ENCODE measurements around the gene CPNE1.
"Not testable (repeated sequence)": the region's sequence is repeated elsewhere in the genome, so short reads cannot be mapped to it uniquely, and the experiment has no call there.

The CPNE1 gene

GRCh38 chr20:35698298-35699126, 33.8 kb upstream of the CPNE1 start:
- no peak for DNase-seq (ENCODE audit: low read depth)

DNA sequence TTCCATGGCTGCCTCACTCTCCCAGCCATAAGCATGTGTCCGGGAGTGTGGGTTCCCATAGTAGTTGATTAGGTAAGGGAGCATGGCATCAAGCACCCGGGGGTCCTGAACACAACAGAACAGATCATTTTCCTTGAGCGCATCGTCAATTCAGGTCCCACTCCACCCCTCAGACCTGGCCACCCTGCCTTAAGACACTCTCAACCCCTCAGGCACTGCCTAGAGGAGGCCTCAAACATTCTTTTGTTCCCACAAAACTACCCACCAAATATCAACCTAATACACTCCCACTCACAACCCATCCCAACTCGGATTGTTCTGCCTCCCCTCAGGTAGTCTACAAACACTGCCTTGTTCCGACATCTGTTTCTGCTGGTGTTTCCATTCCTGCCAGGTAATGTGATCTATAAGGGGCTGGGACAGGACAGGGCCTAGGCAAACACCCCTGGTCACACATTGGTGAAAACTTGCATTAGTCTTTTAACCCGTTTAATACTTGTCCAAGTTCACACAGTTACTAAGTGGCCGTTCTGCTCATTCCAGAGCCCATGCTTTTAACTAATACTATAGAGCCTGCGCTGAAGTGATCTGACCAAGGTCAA, 33.1 kb upstream of the CPNE1 start:
- DNase-seq (ENCODE audit: low read depth), result no peak

DNA sequence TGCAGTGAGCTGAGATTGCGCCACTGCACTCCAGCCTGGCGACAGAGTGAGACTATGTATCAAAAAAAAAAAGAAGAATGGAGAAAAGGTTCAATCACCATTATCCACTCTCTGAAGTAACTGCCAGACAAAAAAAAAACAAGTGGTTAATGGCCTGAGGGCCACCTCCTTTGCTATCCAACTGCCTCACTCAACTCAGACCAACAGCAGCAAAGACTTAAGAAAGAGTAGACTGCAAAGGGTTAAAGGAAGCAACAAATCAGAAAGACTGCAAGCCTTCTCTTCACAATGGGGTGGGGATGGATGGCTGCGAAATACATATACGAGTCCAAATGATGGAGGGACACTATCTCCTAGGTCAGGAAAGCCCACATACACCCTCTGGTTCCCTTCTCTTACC, 31.3 kb upstream of the CPNE1 start:
- DNase-seq (ENCODE audit: low read depth), result no peak

- no peak for DNase-seq (ENCODE audit: low read depth)
Observed at GRCh38 chr20:35695245-35695749, 30.6 kb upstream of the CPNE1 start.

GRCh38 chr20:35690265-35690664, 25.6 kb upstream of the CPNE1 start:
- no peak for DNase-seq (ENCODE audit: low read depth)

DNA sequence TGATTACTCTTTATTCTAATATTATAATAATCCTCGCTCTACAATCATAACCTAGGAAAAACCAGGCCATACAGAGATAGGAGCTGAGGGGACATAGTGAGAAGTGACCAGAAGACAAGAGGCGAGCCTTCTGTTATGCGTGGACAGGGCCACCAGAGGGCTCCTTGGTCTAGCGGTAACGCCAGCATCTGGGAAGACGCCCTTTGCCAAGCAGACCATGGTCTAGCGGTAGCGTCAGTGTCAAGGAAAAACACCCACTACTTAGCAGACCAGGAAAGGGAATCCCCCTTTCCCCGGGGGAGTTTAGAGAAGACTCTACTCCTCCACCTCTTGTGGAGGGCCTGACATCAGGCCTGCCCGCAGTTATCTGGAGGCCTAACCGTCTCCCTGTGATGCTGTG, 22.2 kb upstream of the CPNE1 start:
- not testable (repeated sequence) for DNase-seq (ENCODE audit: low read depth)

DNA sequence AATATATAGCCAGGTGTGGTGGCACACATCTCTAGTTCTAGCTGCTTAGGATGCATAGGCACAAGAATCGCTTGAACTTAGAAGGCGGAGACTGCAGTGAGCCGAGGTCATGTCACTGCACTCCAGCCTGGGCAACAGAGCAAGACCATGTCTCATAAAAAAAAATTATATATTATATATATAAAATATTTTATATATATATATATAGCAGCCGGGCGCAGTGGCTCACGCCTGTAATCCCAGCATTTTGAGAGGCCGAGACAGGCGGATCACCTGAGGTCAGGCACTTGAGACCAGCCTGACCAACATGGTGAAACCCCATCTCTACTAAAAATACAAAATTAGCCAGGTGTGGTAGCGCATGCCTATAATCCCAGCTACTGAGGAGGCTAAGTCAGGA, 20.7 kb upstream of the CPNE1 start:
- not testable (repeated sequence) for DNase-seq (ENCODE audit: low read depth)

DNA sequence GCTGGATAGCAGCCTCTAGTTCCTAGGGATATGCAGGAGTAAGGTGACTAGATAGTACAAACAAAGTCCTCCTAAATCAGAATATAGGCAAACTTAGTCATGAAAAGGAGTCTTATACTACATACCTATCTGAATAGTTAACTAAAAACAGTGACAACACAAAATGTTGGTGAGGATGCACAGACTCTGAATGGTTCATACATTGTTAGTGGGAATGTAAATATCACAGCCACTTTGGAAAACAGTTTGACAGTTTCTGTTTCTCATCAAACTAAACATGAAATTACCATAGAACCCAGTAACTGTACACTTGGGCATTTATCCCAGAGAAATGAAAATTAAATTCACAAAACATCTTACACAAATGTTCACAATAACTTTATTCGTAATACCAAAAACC, 17.3 kb upstream of the CPNE1 start:
- no peak for DNase-seq (ENCODE audit: low read depth)

DNA sequence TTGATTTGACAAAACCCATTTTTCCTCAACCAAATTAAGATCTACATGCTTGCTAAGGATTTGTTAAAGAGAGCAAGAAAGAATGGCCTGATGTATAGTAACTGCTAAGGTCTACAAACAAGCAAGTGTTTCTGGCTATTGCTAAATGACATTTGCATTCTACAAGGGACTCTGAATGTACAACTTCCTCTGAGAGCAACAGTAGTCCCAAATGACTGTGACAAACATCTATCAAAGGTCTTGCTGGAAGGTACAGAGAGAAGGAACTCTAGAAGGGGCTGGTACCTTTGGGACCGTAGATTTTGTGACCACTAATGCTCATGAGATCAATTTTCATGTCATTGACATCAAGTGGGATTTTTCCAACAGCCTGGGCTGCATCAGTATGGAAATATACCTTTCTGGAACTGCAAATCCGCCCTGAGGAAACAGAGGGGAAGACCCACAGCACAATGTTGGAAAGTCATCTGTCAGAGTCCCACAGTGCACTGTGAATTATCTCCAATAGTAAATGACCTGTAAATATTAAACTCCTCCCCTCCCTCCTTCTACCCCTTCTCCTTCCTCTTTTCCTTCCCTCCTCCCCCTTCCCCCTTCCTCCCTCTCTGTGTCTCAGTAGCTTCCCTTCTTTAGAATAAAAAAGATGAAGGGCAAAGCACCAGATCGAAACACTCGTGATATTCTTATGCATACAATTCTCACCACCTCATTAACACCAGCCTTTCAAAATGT, 15.9 kb upstream of the CPNE1 start:
- no peak for DNase-seq (ENCODE audit: low read depth)

DNA sequence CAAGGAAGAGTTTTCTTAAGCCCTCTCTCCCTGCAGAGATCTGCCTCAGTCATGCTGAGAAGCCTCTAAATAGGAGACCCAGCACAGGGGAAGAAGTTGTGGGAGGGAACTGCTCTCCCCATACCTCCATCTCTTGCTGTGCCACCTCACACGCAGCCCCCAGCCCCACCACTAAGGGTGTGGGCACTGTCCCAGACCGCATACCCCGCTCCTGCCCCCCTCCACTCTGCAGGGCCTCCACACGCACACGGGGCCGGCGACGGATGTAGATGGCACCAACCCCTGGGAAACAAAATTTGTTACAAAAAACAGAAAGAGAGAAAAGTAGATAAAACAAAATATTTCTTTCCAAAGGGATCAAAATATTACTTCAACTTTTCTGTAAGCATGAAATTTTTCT, 10.2 kb upstream of the CPNE1 start:
- no peak for DNase-seq (ENCODE audit: low read depth)

GRCh38 chr20:35673884-35674283, 9.2 kb upstream of the CPNE1 start:
- DNase-seq (ENCODE audit: low read depth), result no peak

DNA sequence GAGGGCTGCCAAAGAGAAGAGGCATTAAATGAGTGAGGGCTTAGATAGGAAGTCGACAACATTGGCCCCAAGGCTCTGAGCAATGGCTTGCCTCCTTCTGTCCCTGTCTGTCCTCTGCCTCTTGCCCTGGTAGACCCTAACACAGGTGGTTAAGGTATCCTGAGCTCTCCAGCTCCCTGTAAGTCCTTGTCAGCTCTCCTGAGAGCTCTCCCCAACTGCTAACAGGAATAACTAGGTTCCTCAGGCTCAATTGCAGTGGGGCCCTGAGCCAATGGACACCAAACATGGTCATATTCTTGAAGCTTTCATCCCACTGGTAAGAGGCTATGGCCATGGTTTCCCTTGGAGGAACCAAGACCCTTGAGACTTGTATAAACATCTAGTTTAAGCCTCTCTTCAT, 5.0 kb upstream of the CPNE1 start:
- DNase-seq (ENCODE audit: low read depth), result no peak

- DNase-seq (ENCODE audit: low read depth), result no peak
Observed at GRCh38 chr20:35669221-35669620, 4.5 kb upstream of the CPNE1 start.

GRCh38 chr20:35665949-35666288, 1.2 kb upstream of the CPNE1 start:
- DNase-seq (ENCODE audit: low read depth), result no peak

DNA sequence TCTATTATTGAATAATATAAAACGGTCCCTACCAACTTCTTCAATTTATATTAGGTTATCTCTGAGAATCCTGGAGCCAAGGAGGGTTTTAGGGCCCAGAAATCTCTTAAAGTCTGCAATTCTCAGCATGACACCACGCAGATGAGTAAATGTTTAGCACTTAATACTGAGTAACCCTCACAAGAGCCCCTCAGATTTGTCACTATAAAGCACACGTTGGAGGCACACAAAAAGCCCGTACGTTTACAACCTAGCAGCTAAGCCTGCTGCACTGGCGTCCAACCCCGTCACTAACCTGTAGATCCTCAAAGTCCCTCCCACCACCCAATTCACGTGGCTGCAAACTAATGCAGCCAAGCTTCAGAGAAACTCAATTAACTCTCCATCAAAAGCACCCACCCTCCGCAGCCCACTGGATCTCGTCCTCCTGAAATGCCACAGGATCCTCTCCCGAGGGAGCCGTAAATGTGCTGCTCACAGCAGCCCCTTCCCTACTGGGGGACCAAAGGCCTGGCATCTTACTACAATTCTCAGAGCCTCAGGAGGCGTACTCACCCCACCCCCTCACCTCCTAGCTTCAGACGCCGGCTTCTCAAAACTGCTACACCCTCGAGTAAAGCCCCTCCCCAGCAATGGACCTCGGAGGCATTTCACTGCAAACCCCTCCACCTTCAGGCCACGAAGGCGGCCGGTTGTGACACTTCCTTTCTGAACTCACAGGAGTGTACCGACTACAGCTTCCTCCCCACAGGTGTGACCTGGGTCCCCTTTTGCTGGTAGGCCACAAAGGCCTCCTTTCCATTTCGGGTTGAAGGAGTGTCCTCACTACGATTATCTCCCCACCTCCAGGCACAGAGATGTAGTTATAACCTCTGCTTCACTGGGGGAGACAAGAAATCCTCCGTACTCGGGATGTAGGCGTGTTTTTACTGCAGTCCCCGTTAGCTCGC, 909 bp downstream of the CPNE1 start:
- DNase-seq (ENCODE audit: low read depth), result no peak

- DNase-seq (ENCODE audit: low read depth), result no peak
Observed at GRCh38 chr20:35662551-35662950, 2.1 kb downstream of the CPNE1 start.

GRCh38 chr20:35661908-35662307, 2.8 kb downstream of the CPNE1 start:
- DNase-seq (ENCODE audit: low read depth), result no peak

- DNase-seq (ENCODE audit: low read depth), result no peak
Observed at GRCh38 chr20:35661053-35661452, 3.6 kb downstream of the CPNE1 start.

GRCh38 chr20:35660122-35660937, 4.4 kb downstream of the CPNE1 start:
- no peak for DNase-seq (ENCODE audit: low read depth)

DNA sequence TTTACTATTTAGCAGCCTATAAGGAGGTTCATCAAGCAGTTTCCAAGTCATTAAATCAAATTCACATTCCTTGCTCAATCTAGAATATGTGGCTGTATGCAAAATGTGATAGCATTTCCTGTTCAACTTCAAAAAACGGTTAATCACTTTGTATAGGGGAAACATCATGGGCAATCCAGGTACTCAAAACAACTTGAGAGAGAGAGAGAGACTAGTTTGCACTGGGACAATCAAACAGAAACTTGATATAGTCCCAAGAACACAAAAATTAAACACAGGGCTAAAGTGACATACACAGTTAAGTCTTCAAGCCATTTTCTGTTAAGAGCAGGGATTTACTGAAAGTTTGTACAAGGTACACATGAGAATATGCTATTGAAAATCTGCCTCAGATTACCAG, 7.4 kb downstream of the CPNE1 start:
- DNase-seq (ENCODE audit: low read depth), result no peak

DNA sequence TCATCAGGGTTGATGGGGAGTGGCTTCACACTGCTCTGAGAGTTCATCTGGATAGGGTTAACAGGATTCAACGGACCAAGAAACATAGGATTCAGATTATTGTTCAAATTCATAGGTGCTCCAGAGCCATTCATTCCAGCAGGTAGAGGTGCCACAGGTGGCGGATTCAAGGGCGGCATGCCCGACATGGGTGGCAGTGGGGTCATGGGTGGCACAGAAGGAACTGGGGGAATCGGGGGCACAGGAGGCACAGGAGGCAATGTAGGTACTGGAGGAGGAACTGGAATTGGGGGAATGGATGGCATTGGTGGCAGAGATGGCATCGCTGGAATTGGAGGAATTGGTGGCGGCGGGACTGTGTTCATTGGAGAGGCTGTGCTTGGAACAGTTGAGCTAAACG, 10.3 kb downstream of the CPNE1 start:
- no peak for DNase-seq (ENCODE audit: low read depth)

All from CMK (cell line).